B cell (primary cell): ENCODE data around the gene BNIP5. TPM values are rescaled to one million over a fixed set of nuclear protein-coding genes. Genes with fewer than 3 reads are reported as not detected.

ENCODE experiments used
- ATAC-seq: fragments of 200-7000 bp; cut with Tn5 transposase; one replicate; pipeline ENCODE4 v1.10.0; 2021; ENCODE audit warnings: low read depth, mild to moderate bottlenecking, moderate number of reproducible peaks, moderate library complexity
- CTCF ChIA-PET: fragments of 350-600 bp; sonication (Branson Sonifier 250); formaldehyde crosslinking; loops from one replicate; lab custom pipeline; 2021; ENCODE audit warnings: antibody characterized with exemption, inconsistent platforms; lab: Charles Lee
- POLR2A ChIA-PET: fragments of 350-600 bp; sonication (Branson Sonifier 250); formaldehyde crosslinking; loops from one replicate; lab custom pipeline; 2021; ENCODE audit warnings: antibody characterized with exemption; lab: Charles Lee
- DNase-seq: peaks from one replicate; pipeline ENCODE4 v3.0.0; 2013
- H2AFZ ChIP-seq: 2 replicates; pipeline ENCODE4 v1.6.1; 2012; ENCODE audit warnings: mild to moderate bottlenecking, low read depth, low read length; ENCODE audit not compliant: insufficient read depth, poor library complexity, severe bottlenecking
- H3K27ac ChIP-seq, 2 donors: 1 replicate in 1 of 2; 2 replicates in 1 of 2; pipeline ENCODE4 v1.5.1; 2012 to 2013; ENCODE audit warnings: low read length in 2 of 2, mild to moderate bottlenecking in 2 of 2, moderate library complexity in 1 of 2
- H3K27me3 ChIP-seq, 4 experiments: fragments of 200-600 bp in 1 of 4; sonication (generic) in 1 of 4; replicated peaks in 1 of 4; 1 replicate in 2 of 4; 2 replicates in 2 of 4; pipeline versions ENCODE4 v1.6.1 to v1.7.0; 2013 to 2016; ENCODE audit warnings: low read length in 3 of 4, mild to moderate bottlenecking in 2 of 4, mixed read lengths in 1 of 4, moderate library complexity in 1 of 4; ENCODE audit not compliant: insufficient read depth in 4 of 4, control insufficient read depth in 3 of 4; ENCODE audit errors: control extremely low read depth in 1 of 4
- H3K36me3 ChIP-seq, 2 experiments: replicated peaks in 1 of 2; 1 replicate in 1 of 2; 2 replicates in 1 of 2; pipeline versions ENCODE4 v1.6.1 to v1.7.1; 2013; ENCODE audit warnings: low read length in 1 of 2; ENCODE audit not compliant: insufficient read depth in 2 of 2, control insufficient read depth in 1 of 2; ENCODE audit errors: control extremely low read depth in 1 of 2, extremely low read depth in 1 of 2
- H3K4me1 ChIP-seq, 2 donors: fragments of 200-600 bp in 1 of 2; sonication (generic) in 1 of 2; 1 replicate in 1 of 2; 2 replicates in 1 of 2; pipeline versions ENCODE4 v1.5.1 to v1.6.1; 2013 to 2017; ENCODE audit warnings: low read length in 2 of 2; ENCODE audit not compliant: control insufficient read depth in 2 of 2, insufficient read depth in 2 of 2
- H3K4me2 ChIP-seq: replicated peaks from 2 replicates; pipeline ENCODE3; 2012; ENCODE audit warnings: mild to moderate bottlenecking, low read depth, low read length; ENCODE audit not compliant: poor library complexity, severe bottlenecking
- H3K4me3 ChIP-seq, 5 experiments: fragments of 200-600 bp in 1 of 5; sonication (generic) in 1 of 5; 1 replicate in 3 of 5; 2 replicates in 2 of 5; pipeline versions ENCODE4 v1.5.1 to v1.7.0; 2011 to 2016; ENCODE audit warnings: low read length in 4 of 5, mild to moderate bottlenecking in 4 of 5, low read depth in 2 of 5, control low read depth in 1 of 5, moderate library complexity in 1 of 5; ENCODE audit not compliant: insufficient read depth in 1 of 5; ENCODE audit errors: control extremely low read depth in 1 of 5, extremely low read depth in 1 of 5
- H3K79me2 ChIP-seq: fragments of 200-600 bp; sonication (generic); one replicate; pipeline ENCODE4 v1.6.0; 2016; ENCODE audit warnings: low read length; ENCODE audit not compliant: control insufficient read depth, insufficient read depth
- H3K9ac ChIP-seq: fragments of 200-600 bp; sonication (generic); 2 replicates; pipeline ENCODE4 v1.6.1; 2017; ENCODE audit warnings: mild to moderate bottlenecking, low read length, moderate library complexity
- H3K9me3 ChIP-seq, 3 donors: one replicate each; pipeline versions ENCODE4 v1.6.1 to v1.7.1; 2013; ENCODE audit warnings: low read length in 2 of 3; ENCODE audit not compliant: control insufficient read depth in 2 of 3, insufficient read depth in 1 of 3; ENCODE audit errors: control extremely low read depth in 1 of 3
- H4K20me1 ChIP-seq: 2 replicates; pipeline ENCODE4 v1.6.0; 2012; ENCODE audit warnings: mild to moderate bottlenecking, low read length; ENCODE audit not compliant: insufficient read depth, control insufficient read depth, poor library complexity, severe bottlenecking
- H3K27ac Mint-ChIP-seq: one replicate; pipeline ENCODE4 v1.8.0; 2021; ENCODE audit warnings: mixed read lengths
- H3K27me3 Mint-ChIP-seq: one replicate; pipeline ENCODE4 v1.8.0; 2021; ENCODE audit warnings: mixed read lengths
- H3K4me1 Mint-ChIP-seq: one replicate; pipeline ENCODE4 v1.8.0; 2021; ENCODE audit warnings: mixed read lengths
- H3K4me3 Mint-ChIP-seq: one replicate; pipeline ENCODE4 v1.8.0; 2021; ENCODE audit warnings: mixed read lengths
- H3K9me3 Mint-ChIP-seq: one replicate; pipeline ENCODE4 v1.8.0; 2022; ENCODE audit warnings: mixed read lengths; ENCODE audit not compliant: insufficient read depth
- CTCF ChIP-seq: fragments of 200-600 bp; IDR thresholded peaks from one replicate; pipeline ENCODE4 v1.8.0; 2022; ENCODE audit warnings: antibody characterized with exemption, mild to moderate bottlenecking
- EZH2 ChIP-seq: IDR thresholded peaks from 2 replicates; pipeline ENCODE4 v1.6.1; 2012; ENCODE audit warnings: borderline replicate concordance, low read depth, mild to moderate bottlenecking, moderate library complexity, low read length; ENCODE audit not compliant: insufficient read depth, poor library complexity, severe bottlenecking
- WGBS: methylation state at CpG from one replicate; pipeline ENCODE4 v1.1.5; 2013; ENCODE audit warnings: missing lambda C conversion rate; ENCODE audit not compliant: insufficient coverage; 5-methylcytosine and 5-hydroxymethylcytosine counted together
- intact Hi-C: fragments of 100-400 bp; cut with micrococcal nuclease; formaldehyde crosslinking; loops from one replicate; pipeline ENCODE4 v1.10.0; 2022
- polyA plus RNA-seq: library from polyadenylated mRNA; depleted of rRNA; stranded (reverse); fragments of >200 nt; gene quantifications from 2 replicates; pipeline ENCODE4 v1.2.3, GENCODE V29; 2012
- total RNA-seq, 2 donors: library from RNA; stranded (reverse); fragments of 120-200 nt in 1 of 2; gene quantifications; 1 replicate in 1 of 2; 2 replicates in 1 of 2; pipeline versions ENCODE4 v1.2.3 to v1.2.4, GENCODE V29; 2013 to 2022

Gene BNIP5
- total and polyA plus RNA-seq, 2 donors (not counting 1 experiment from before 2014, with no cell fraction given) = 0.06 to 0.10 TPM

- DNase-seq (no peak), ATAC-seq (no peak)
- no peak for TF ChIP-seq EZH2
- no peak for TF ChIP-seq CTCF
- H3K4me2 ChIP-seq = no peak overlapping the region
- POLR2A ChIA-PET = no interaction called here
- intact Hi-C loops = no loop called here
- H3K27ac ChIP-seq = no peak overlapping the region
- H3K27ac Mint-ChIP-seq = no peak overlapping the region
- no peaks in the 10 kb centered on the region for H3K79me2 ChIP-seq
- no peak overlapping the region for H3K4me3 ChIP-seq
- no peaks in the 10 kb centered on the region for H4K20me1 ChIP-seq
- CTCF ChIA-PET = interaction anchor here (4.8 to 15.7 kb wide), 2 partner anchors 15 to 51 kb away, joined by 20 to 149 read pairs; no protein-coding TSS in a partner anchor
- no peaks in the 10 kb centered on the region for H3K27me3 ChIP-seq
- WGBS = no CpG with 5 or more reads among the region's 4 CpGs
- H3K4me1 Mint-ChIP-seq = peaks cover 21% of the 10 kb centered on the region
- peaks cover 0 to 3% (median 0%) of the 10 kb centered on the region in 3 donors for H3K9me3 ChIP-seq
- H3K9me3 Mint-ChIP-seq = peaks cover 2% of the 10 kb centered on the region
- H3K4me3 Mint-ChIP-seq = no peak overlapping the region
- H3K4me1 ChIP-seq = peaks cover 16 to 22% of the 10 kb centered on the region in 2 donors
- H2AFZ ChIP-seq = no peak overlapping the region
- no peaks in the 10 kb centered on the region for H3K36me3 ChIP-seq
- H3K27me3 Mint-ChIP-seq = no peaks in the 10 kb centered on the region
- H3K9ac ChIP-seq = no peak overlapping the region
Observed at GRCh38 chr6:36355819-36356218, 19.1 kb upstream of the BNIP5 start.

DNA sequence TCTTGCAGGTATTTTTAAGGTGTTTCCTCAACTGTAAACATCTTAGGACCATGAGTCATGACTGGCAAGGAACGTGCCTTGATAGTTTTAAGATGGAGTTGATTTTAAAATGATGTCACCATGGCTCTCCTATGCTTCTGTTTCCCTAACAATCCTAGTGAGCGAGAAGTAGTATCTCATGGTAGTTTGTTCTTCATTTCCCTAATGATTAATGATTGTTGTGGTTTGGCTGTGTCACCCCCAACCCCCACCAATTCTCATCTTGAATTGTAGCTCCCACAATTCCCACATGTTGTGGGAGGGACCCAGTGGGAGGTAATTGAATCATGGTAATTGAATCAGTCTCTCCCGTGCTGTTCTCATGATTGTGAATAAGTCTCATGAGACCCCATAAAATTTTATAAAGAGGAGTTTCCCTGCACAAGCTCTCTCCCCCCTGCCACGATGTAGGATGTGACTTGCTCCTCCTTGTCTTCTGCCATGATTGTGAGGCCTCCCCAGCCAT is 16.8 kb upstream of the BNIP5 start:
- no peaks in the 10 kb centered on the region for H3K27me3 Mint-ChIP-seq

More for the DNA sequence above, 16.8 kb upstream of the BNIP5 start:
- no peak overlapping the region for H3K4me2 ChIP-seq
- Mint-ChIP-seq H3K4me1 (peaks cover 7% of the 10 kb centered on the region), H3K27ac (no peak overlapping the region), H3K9me3 (peaks cover 2% of the 10 kb centered on the region), H3K4me3 (no peak overlapping the region)
- H3K4me1 ChIP-seq = peaks cover 7% of the 10 kb centered on the region in 2 donors
- TF ChIP-seq EZH2 = no peak
- TF ChIP-seq CTCF = no peak
- H3K36me3 ChIP-seq = no peaks in the 10 kb centered on the region
- H3K79me2 ChIP-seq = no peaks in the 10 kb centered on the region
- peaks cover 0 to 3% (median 0%) of the 10 kb centered on the region in 3 donors for H3K9me3 ChIP-seq
- H4K20me1 ChIP-seq = no peaks in the 10 kb centered on the region
- CTCF ChIA-PET = interaction anchor here (4.8 to 15.7 kb wide), 2 partner anchors 13 to 49 kb away, joined by 20 to 149 read pairs; no protein-coding TSS in a partner anchor
- no peak overlapping the region for H3K9ac ChIP-seq
- H3K27me3 ChIP-seq = no peaks in the 10 kb centered on the region
- no peak overlapping the region for H3K4me3 ChIP-seq
- POLR2A ChIA-PET = no interaction called here
- ATAC-seq (no peak), DNase-seq (no peak)
- no peak overlapping the region for H2AFZ ChIP-seq
- WGBS = 100% methylated on average over 1 of the region's 4 CpGs
- intact Hi-C loops = no loop called here
- no peak overlapping the region for H3K27ac ChIP-seq
